HS-5 (cell line): Measurements from ENCODE around the gene NAT9.

Source experiments
- DNase-seq: peaks from one replicate; pipeline ENCODE4 v3.0.0-alpha.2; 2012; ENCODE audit warnings: low read depth

The NAT9 gene

GRCh38 chr17:74728702-74729075, 47.5 kb downstream of the NAT9 start:
- DNase-seq: no peak

- DNase-seq: no peak
These were observed 48.0 kb downstream of the NAT9 start for GRCh38 chr17:74728033-74728701.

GRCh38 chr17:74725111-74725510, 51.0 kb downstream of the NAT9 start:
- DNase-seq: no peak

GRCh38 chr17:74723891-74724290, 52.3 kb downstream of the NAT9 start:
- no peak for DNase-seq

GRCh38 chr17:74722782-74723181, 53.4 kb downstream of the NAT9 start:
- DNase-seq: no peak
